ENCODE measurements around the gene EIF4G3. TPM values are rescaled to one million over a fixed set of nuclear protein-coding genes. Genes with fewer than 3 reads are reported as not detected.

EIF4G3 gene
- polyA plus RNA-seq, 1 of the 3 experiments (the other 2 are of a cell fraction) = 32.0 TPM

GRCh38 chr1:20793236-20793635 lies 383.5 kb downstream of the EIF4G3 start:
- H3K27ac ChIP-seq (ENCODE audit: low read depth in 2 of 2, low read length in 1 of 2) = no peak overlapping the region
- H3K36me3 ChIP-seq (replicated peaks in 1 of 2; ENCODE audit: control insufficient read depth in 1 of 2, insufficient read depth in 2 of 2, low read length in 1 of 2) = no peaks in the 10 kb centered on the region
- no peaks in the 10 kb centered on the region for H4K20me1 ChIP-seq (ENCODE audit: insufficient read depth)
- H3K4me3 ChIP-seq (ENCODE audit: low read depth in 2 of 2, low read length in 1 of 2) = no peak overlapping the region
- 88% methylated on average over 4 of the region's 4 CpGs for WGBS (ENCODE audit: low lambda C conversion rate)
- H3K9me2 ChIP-seq = no peaks in the 10 kb centered on the region
- H3K9ac ChIP-seq = no peak overlapping the region
- POLR2A ChIA-PET = no interaction called here
- no peak overlapping the region for H3K4me2 ChIP-seq
- CTCF ChIA-PET = no interaction called here
- no peak overlapping the region for H2AFZ ChIP-seq (ENCODE audit: low read depth)
- H3K27me3 ChIP-seq (ENCODE audit: insufficient read depth) = no peaks in the 10 kb centered on the region
- TF ChIP-seq ELF1 (IDR thresholded peaks at IDR 0.05) = no peak
- TF ChIP-seq SMC3 (IDR thresholded peaks at IDR 0.05; ENCODE audit: low read depth, low read length) = no peak
- TF ChIP-seq, protein P1, sequence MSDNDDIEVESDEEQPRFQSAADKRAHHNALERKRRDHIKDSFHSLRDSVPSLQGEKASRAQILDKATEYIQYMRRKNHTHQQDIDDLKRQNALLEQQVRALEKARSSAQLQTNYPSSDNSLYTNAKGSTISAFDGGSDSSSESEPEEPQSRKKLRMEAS (IDR thresholded peaks at IDR 0.05; ENCODE audit: low read depth) = no peak
- TF ChIP-seq, protein P2, sequence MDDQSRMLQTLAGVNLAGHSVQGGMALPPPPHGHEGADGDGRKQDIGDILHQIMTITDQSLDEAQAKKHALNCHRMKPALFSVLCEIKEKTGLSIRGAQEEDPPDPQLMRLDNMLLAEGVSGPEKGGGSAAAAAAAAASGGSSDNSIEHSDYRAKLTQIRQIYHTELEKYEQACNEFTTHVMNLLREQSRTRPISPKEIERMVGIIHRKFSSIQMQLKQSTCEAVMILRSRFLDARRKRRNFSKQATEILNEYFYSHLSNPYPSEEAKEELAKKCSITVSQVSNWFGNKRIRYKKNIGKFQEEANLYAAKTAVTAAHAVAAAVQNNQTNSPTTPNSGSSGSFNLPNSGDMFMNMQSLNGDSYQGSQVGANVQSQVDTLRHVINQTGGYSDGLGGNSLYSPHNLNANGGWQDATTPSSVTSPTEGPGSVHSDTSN (IDR thresholded peaks at IDR 0.05) = no peak
- no peak for TF ChIP-seq MXI1 (IDR thresholded peaks at IDR 0.05; ENCODE audit: low read depth, low read length)
- no peak for TF ChIP-seq FOSL2 (IDR thresholded peaks at IDR 0.05; ENCODE audit: borderline replicate concordance, low read depth)
- no peak for TF ChIP-seq ZBTB33 (IDR thresholded peaks at IDR 0.05; ENCODE audit: borderline replicate concordance, low read depth)
- no peak for TF ChIP-seq USF2 (IDR thresholded peaks at IDR 0.05; ENCODE audit: borderline replicate concordance, low read depth, low read length)
- TF ChIP-seq TCF12 (IDR thresholded peaks at IDR 0.05) = no peak
- TF ChIP-seq TAF1 (IDR thresholded peaks at IDR 0.05; ENCODE audit: borderline replicate concordance, low read depth, low read length) = no peak
- TF ChIP-seq GATA2 (CRISPR knock-in tag; IDR thresholded peaks at IDR 0.05) = no peak
- TF ChIP-seq, protein P3, sequence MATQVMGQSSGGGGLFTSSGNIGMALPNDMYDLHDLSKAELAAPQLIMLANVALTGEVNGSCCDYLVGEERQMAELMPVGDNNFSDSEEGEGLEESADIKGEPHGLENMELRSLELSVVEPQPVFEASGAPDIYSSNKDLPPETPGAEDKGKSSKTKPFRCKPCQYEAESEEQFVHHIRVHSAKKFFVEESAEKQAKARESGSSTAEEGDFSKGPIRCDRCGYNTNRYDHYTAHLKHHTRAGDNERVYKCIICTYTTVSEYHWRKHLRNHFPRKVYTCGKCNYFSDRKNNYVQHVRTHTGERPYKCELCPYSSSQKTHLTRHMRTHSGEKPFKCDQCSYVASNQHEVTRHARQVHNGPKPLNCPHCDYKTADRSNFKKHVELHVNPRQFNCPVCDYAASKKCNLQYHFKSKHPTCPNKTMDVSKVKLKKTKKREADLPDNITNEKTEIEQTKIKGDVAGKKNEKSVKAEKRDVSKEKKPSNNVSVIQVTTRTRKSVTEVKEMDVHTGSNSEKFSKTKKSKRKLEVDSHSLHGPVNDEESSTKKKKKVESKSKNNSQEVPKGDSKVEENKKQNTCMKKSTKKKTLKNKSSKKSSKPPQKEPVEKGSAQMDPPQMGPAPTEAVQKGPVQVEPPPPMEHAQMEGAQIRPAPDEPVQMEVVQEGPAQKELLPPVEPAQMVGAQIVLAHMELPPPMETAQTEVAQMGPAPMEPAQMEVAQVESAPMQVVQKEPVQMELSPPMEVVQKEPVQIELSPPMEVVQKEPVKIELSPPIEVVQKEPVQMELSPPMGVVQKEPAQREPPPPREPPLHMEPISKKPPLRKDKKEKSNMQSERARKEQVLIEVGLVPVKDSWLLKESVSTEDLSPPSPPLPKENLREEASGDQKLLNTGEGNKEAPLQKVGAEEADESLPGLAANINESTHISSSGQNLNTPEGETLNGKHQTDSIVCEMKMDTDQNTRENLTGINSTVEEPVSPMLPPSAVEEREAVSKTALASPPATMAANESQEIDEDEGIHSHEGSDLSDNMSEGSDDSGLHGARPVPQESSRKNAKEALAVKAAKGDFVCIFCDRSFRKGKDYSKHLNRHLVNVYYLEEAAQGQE (IDR thresholded peaks at IDR 0.05; ENCODE audit: low read depth, low read length) = no peak
- no peak for TF ChIP-seq RCOR1 (IDR thresholded peaks at IDR 0.05; ENCODE audit: low read length)
- TF ChIP-seq TEAD4 (IDR thresholded peaks at IDR 0.05; ENCODE audit: borderline replicate concordance, insufficient read depth) = no peak
- TF ChIP-seq IRF3 (IDR thresholded peaks at IDR 0.05; ENCODE audit: low read depth, low read length) = no peak
- no peak for TF ChIP-seq JUND (IDR thresholded peaks at IDR 0.05)
- TF ChIP-seq NFIC (IDR thresholded peaks at IDR 0.05; ENCODE audit: borderline replicate concordance) = no peak
- TF ChIP-seq YY1 (IDR thresholded peaks at IDR 0.05; ENCODE audit: low read depth) = no peak
- TF ChIP-seq RXRA (IDR thresholded peaks at IDR 0.05; ENCODE audit: borderline replicate concordance, low read depth) = no peak
- no peak for DNase-seq
- 0 out of 4 replicates have a peak, but pooled peaks cover 0 to 5% of the 10 kb centered on the region in 2 experiments for H3K4me1 ChIP-seq (ENCODE audit: control insufficient read depth in 1 of 2, insufficient read depth in 2 of 2, low read depth in 1 of 2, low read length in 1 of 2)
- no peaks in the 10 kb centered on the region for H3K9me3 ChIP-seq
- peaks cover 22% of the 10 kb centered on the region for H3F3A ChIP-seq (replicated peaks; ENCODE audit: insufficient read depth)
- H3K79me2 ChIP-seq (ENCODE audit: insufficient read depth) = no peaks in the 10 kb centered on the region
